Measurements from ENCODE around the gene XYLT1.

- no peak for TF ChIP-seq EZH2 (IDR thresholded peaks at IDR 0.05; ENCODE audit: insufficient read depth, poor library complexity, severe bottlenecking)
- no peak for TF ChIP-seq EZH2phosphoT487 (IDR thresholded peaks at IDR 0.05; ENCODE audit: insufficient read depth, low read depth)
These were observed 176.8 kb downstream of the XYLT1 start for GRCh38 chr16:17293813-17294558.
